SK-N-SH (cell line): ENCODE measurements around the gene VDR. TPM values are rescaled to one million over a fixed set of nuclear protein-coding genes. Genes with fewer than 3 reads are reported as not detected.

Source experiments
- CTCF ChIA-PET: fragments of 300-600, 350-600 bp; formaldehyde crosslinking; extraction: SDS; loops from one replicate; lab custom pipeline; 2021; lab: Yijun Ruan, JAX
- POLR2A ChIA-PET: fragments of 350-600 bp; sonication (Branson Sonifier 250); formaldehyde crosslinking; extraction: SDS; loops from one replicate; lab custom pipeline; 2020; ENCODE audit warnings: antibody characterized with exemption, inconsistent platforms; lab: Yijun Ruan, JAX
- DNase-seq: peaks from one replicate; pipeline ENCODE4 v3.0.0; 2012
- H2AFZ ChIP-seq: fragments of 200-600 bp; sonication (generic); 2 replicates; pipeline ENCODE4 v1.8.1; 2016; ENCODE audit warnings: antibody characterized with exemption, mild to moderate bottlenecking, low read depth
- H3F3A ChIP-seq: fragments of 200-600 bp; sonication (generic); replicated peaks from 2 replicates; pipeline ENCODE3; 2016; ENCODE audit warnings: antibody characterized with exemption, mild to moderate bottlenecking; ENCODE audit not compliant: insufficient read depth
- H3K27ac ChIP-seq, 2 experiments: fragments of 200-500 bp in 1 of 2; fragments of 200-600 bp in 1 of 2; sonication (Bioruptor generic) in 1 of 2; sonication (generic), shearing (Covaris generic) in 1 of 2; 2 replicates each; pipeline versions ENCODE4 v1.5.1 to v1.6.1; 2014 to 2016; ENCODE audit warnings: low read depth in 2 of 2, inconsistent platforms in 1 of 2, low read length in 1 of 2, mild to moderate bottlenecking in 1 of 2, mixed read lengths in 1 of 2
- H3K27me3 ChIP-seq: fragments of 200-600 bp; sonication (generic), shearing (Covaris generic); 2 replicates; pipeline ENCODE4 v1.6.1; 2016; ENCODE audit warnings: mixed run types; ENCODE audit not compliant: insufficient read depth
- H3K36me3 ChIP-seq, 2 experiments: fragments of 200-500 bp in 1 of 2; fragments of 200-600 bp in 1 of 2; sonication (Bioruptor generic) in 1 of 2; sonication (generic) in 1 of 2; replicated peaks in 1 of 2; 2 replicates each; pipeline versions ENCODE3 to v1.5.1; 2014 to 2016; ENCODE audit warnings: low read length in 1 of 2, mild to moderate bottlenecking in 1 of 2; ENCODE audit not compliant: insufficient read depth in 2 of 2, control insufficient read depth in 1 of 2
- H3K4me1 ChIP-seq, 2 experiments: fragments of 200-500 bp in 1 of 2; fragments of 200-600 bp in 1 of 2; sonication (Bioruptor generic) in 1 of 2; sonication (generic), shearing (Covaris generic) in 1 of 2; 2 replicates each; pipeline versions ENCODE4 v1.5.1 to v1.6.1; 2014 to 2016; ENCODE audit warnings: low read depth in 1 of 2, low read length in 1 of 2, mixed run types in 1 of 2; ENCODE audit not compliant: insufficient read depth in 2 of 2, control insufficient read depth in 1 of 2
- H3K4me2 ChIP-seq: fragments of 200-600 bp; sonication (generic), shearing (Covaris generic); 2 replicates; pipeline ENCODE4 v1.6.1; 2017; ENCODE audit warnings: mixed run types
- H3K4me3 ChIP-seq, 2 experiments: fragments of 200-500 bp in 1 of 2; fragments of 200-600 bp in 1 of 2; sonication (Bioruptor generic) in 1 of 2; sonication (generic), shearing (Covaris generic) in 1 of 2; 2 replicates each; pipeline versions ENCODE4 v1.5.1 to v1.8.1; 2014 to 2016; ENCODE audit warnings: low read depth in 2 of 2, inconsistent platforms in 1 of 2, low read length in 1 of 2, mild to moderate bottlenecking in 1 of 2, mixed read lengths in 1 of 2, moderate library complexity in 1 of 2
- H3K79me2 ChIP-seq: fragments of 200-600 bp; sonication (generic); 2 replicates; pipeline ENCODE4 v1.8.1; 2017; ENCODE audit warnings: mild to moderate bottlenecking; ENCODE audit not compliant: insufficient read depth
- H3K9ac ChIP-seq: fragments of 200-600 bp; sonication (generic); 2 replicates; pipeline ENCODE4 v1.6.1; 2017; ENCODE audit warnings: mixed run types
- H3K9me2 ChIP-seq: fragments of 200-600 bp; sonication (generic); 2 replicates; pipeline ENCODE4 v1.6.1; 2017; ENCODE audit warnings: mixed run types
- H3K9me3 ChIP-seq: fragments of 200-600 bp; sonication (generic); 2 replicates; pipeline ENCODE4 v1.6.1; 2017; ENCODE audit warnings: mixed run types, mild to moderate bottlenecking, moderate library complexity
- H4K20me1 ChIP-seq: fragments of 200-600 bp; sonication (generic); 2 replicates; pipeline ENCODE4 v1.6.1; 2017; ENCODE audit warnings: mild to moderate bottlenecking, mixed run types; ENCODE audit not compliant: insufficient read depth
- ELF1 ChIP-seq: IDR thresholded peaks from 2 replicates; pipeline ENCODE4 v1.4.0; 2012
- FOSL2 ChIP-seq: IDR thresholded peaks from 2 replicates; pipeline ENCODE4 v1.4.0; 2012; ENCODE audit warnings: low read depth, mild to moderate bottlenecking, moderate library complexity, borderline replicate concordance
- FOXJ3 ChIP-seq: sonication (generic); formaldehyde crosslinking; IDR thresholded peaks from 2 replicates; pipeline ENCODE4 v1.5.1; 2020; ENCODE audit warnings: mild to moderate bottlenecking, missing genetic modification reagents
- MEF2A ChIP-seq: IDR thresholded peaks from 2 replicates; pipeline ENCODE4 v1.4.0; 2012; ENCODE audit warnings: low read depth, borderline replicate concordance
- PBX3 ChIP-seq: IDR thresholded peaks from 2 replicates; pipeline ENCODE4; 2012
- POLR2AphosphoS5 ChIP-seq: IDR thresholded peaks from 2 replicates; pipeline ENCODE4 v1.6.1; 2012; ENCODE audit warnings: low read depth, low read length
- RAD21 ChIP-seq: IDR thresholded peaks from 2 replicates; pipeline ENCODE4 v1.6.1; 2012; ENCODE audit warnings: mild to moderate bottlenecking, low read length
- SIN3A ChIP-seq: IDR thresholded peaks from 2 replicates; pipeline ENCODE4 v1.6.1; 2012; ENCODE audit warnings: low read depth, mild to moderate bottlenecking, low read length, moderate library complexity, borderline replicate concordance
- ZBTB33 ChIP-seq: IDR thresholded peaks from 2 replicates; pipeline ENCODE4 v1.4.0; 2012; ENCODE audit warnings: low read depth, borderline replicate concordance
- WGBS: methylation state at CpG from one replicate; pipeline ENCODE4 v1.1.6; 2017; ENCODE audit warnings: low lambda C conversion rate; 5-methylcytosine and 5-hydroxymethylcytosine counted together
- polyA plus RNA-seq, 3 experiments: library from polyadenylated mRNA; depleted of rRNA; stranded (reverse); fragments of >200 nt; gene quantifications; 2 replicates each; pipeline ENCODE4 v1.2.3, GENCODE V29; 2012

The VDR gene
- polyA plus RNA-seq, 1 of the 3 experiments (the other 2 are of a cell fraction): 0.33 TPM

GRCh38 chr12:47793015-47793681 lies 111.6 kb downstream of the VDR start:
- Histone ChIP-seq H3F3A (no peaks in the 10 kb centered on the region), H3K79me2 (peaks cover 9% of the 10 kb centered on the region; the same call in 1 of the 2 replicates), H3K27me3 (no peaks in the 10 kb centered on the region), H3K4me2 (no peak overlapping the region), H3K9me3 (no peaks in the 10 kb centered on the region), H4K20me1 (no peaks in the 10 kb centered on the region), H3K27ac (no peak overlapping the region), H3K4me1 (peaks cover 0 to 5% of the 10 kb centered on the region in 2 experiments; a peak in 1 of 4 replicates), H3K36me3 (peaks cover 27 to 80% of the 10 kb centered on the region in 2 experiments), H3K9me2 (no peaks in the 10 kb centered on the region), H3K4me3 (no peak overlapping the region), H3K9ac (no peak overlapping the region), H2AFZ (no peak overlapping the region)
- POLR2A ChIA-PET: interaction anchor here (1.0 kb wide), 1 partner anchor 15 kb away, joined by 3 read pairs; no protein-coding TSS in a partner anchor
- no peak for DNase-seq
- TF ChIP-seq SIN3A: no peak
- TF ChIP-seq MEF2A: no peak
- CTCF ChIA-PET: interaction anchor here (0.7 to 5.8 kb wide), 9 partner anchors 11 to 371 kb away, joined by 3 to 62 read pairs (median 4); partner anchors contain the start of gene SLC48A1
- 81% methylated on average over 6 of the region's 15 CpGs for WGBS

- Histone ChIP-seq H3K27me3 (no peaks in the 10 kb centered on the region), H3K9me3 (no peaks in the 10 kb centered on the region), H3K9me2 (no peaks in the 10 kb centered on the region), H3K27ac (no peak overlapping the region), H3K4me3 (no peak overlapping the region), H3K4me2 (no peak overlapping the region), H4K20me1 (no peaks in the 10 kb centered on the region), H2AFZ (no peak overlapping the region), H3K36me3 (peaks cover 38 to 87% of the 10 kb centered on the region in 2 experiments), H3K9ac (no peak overlapping the region), H3F3A (no peaks in the 10 kb centered on the region), H3K4me1 (peaks cover 0 to 5% of the 10 kb centered on the region in 2 experiments; a peak in 1 of 4 replicates), H3K79me2 (peaks cover 5% of the 10 kb centered on the region; the same call in 1 of the 2 replicates)
- TF ChIP-seq ELF1 (no peak), RAD21 (no peak), ZBTB33 (no peak), FOSL2 (no peak), PBX3 (no peak), FOXJ3 (CRISPR knock-in tag) (no peak), POLR2AphosphoS5 (no peak)
- ChIA-PET POLR2A (interaction anchor here (1.0 kb wide), 1 partner anchor 17 kb away, joined by 3 read pairs; no protein-coding TSS in a partner anchor), CTCF (interaction anchor here (1.3 to 5.8 kb wide), 6 partner anchors 12 to 140 kb away, joined by 3 to 62 read pairs (median 32); no protein-coding TSS in a partner anchor)
- no peak for DNase-seq
- WGBS: over 99% methylated on average over 16 of the region's 16 CpGs
These were observed 112.9 kb downstream of the VDR start for GRCh38 chr12:47791874-47792273.

Other genes starting within 250 kb of the VDR start
- gene RPAP3, start 199.0 kb downstream of the VDR start, polyA plus RNA-seq (2012; rRNA removed): 6.7 and 9.3 TPM in 2 replicates
- not detected in 2 replicates for gene ENDOU, start 179.5 kb downstream of the VDR start, polyA plus RNA-seq (2012; rRNA removed)
- 0.90 and 0.93 TPM in 2 replicates for gene RAPGEF3, start 146.1 kb downstream of the VDR start, polyA plus RNA-seq (2012; rRNA removed)
- gene SLC48A1, start 131.8 kb downstream of the VDR start, polyA plus RNA-seq (2012; rRNA removed): 7.3 and 8.1 TPM in 2 replicates
- 32.7 and 51.0 TPM in 2 replicates for gene HDAC7, start 85.1 kb downstream of the VDR start, polyA plus RNA-seq (2012; rRNA removed)
- gene TMEM106C, start 58.6 kb upstream of the VDR start, polyA plus RNA-seq (2012; rRNA removed): 133 and 173 TPM in 2 replicates
- 0.02 TPM in 1 of 2 replicates, not detected in the other for gene COL2A1, start 99.5 kb upstream of the VDR start, polyA plus RNA-seq (2012; rRNA removed)
- gene SENP1, start 201.1 kb upstream of the VDR start, polyA plus RNA-seq (2012; rRNA removed): 5.6 and 8.4 TPM in 2 replicates
- 85.0 and 111 TPM in 2 replicates for gene PFKM, start 214.4 kb upstream of the VDR start, polyA plus RNA-seq (2012; rRNA removed)